HepG2 (cell line): Measurements from ENCODE around the gene DNMT3A. TPM values are rescaled to one million over a fixed set of nuclear protein-coding genes. Genes with fewer than 3 reads are reported as not detected.

Experiments used
- AGO1 ChIP-seq: fragments of 200-400 bp; formaldehyde crosslinking; IDR thresholded peaks from 2 replicates; pipeline ENCODE4 v1.6.1; 2017; ENCODE audit warnings: mild to moderate bottlenecking, low read depth, low read length, moderate library complexity; ENCODE audit not compliant: poor library complexity, severe bottlenecking
- CENPT ChIP-seq: sonication (generic); formaldehyde crosslinking; IDR thresholded peaks from 2 replicates; pipeline ENCODE4 v1.8.0; 2022; ENCODE audit warnings: low read depth, mild to moderate bottlenecking, moderate library complexity, missing genetic modification reagents
- HINFP ChIP-seq: sonication (generic); formaldehyde crosslinking; IDR thresholded peaks from 2 replicates; pipeline ENCODE4 v1.4.0; 2020; ENCODE audit warnings: low read depth, mild to moderate bottlenecking, missing genetic modification reagents
- KDM5B ChIP-seq: sonication (generic); formaldehyde crosslinking; IDR thresholded peaks from 2 replicates; pipeline ENCODE4 v1.4.0; 2020; ENCODE audit warnings: missing genetic modification reagents, mild to moderate bottlenecking, borderline replicate concordance
- KLF16 ChIP-seq, 2 experiments: sonication (generic) in 1 of 2; formaldehyde crosslinking in 1 of 2; IDR thresholded peaks; 2 replicates each; pipeline versions ENCODE4 v1.6.1 to v1.8.0; 2016 to 2023; ENCODE audit warnings: missing genetic modification reagents in 2 of 2, missing compliant biosample characterization in 1 of 2
- MYC ChIP-seq: sonication (generic); formaldehyde crosslinking; IDR thresholded peaks from 2 replicates; pipeline ENCODE4 v1.9.0; 2021; ENCODE audit warnings: missing genetic modification reagents, borderline replicate concordance
- NBN ChIP-seq: fragments of 450-650 bp; conservative IDR thresholded peaks from 2 replicates; pipeline ENCODE4 v1.6.1; 2017
- SAP130 ChIP-seq: IDR thresholded peaks from 2 replicates; pipeline ENCODE4 v1.6.1; 2016; ENCODE audit warnings: low read depth
- SRF ChIP-seq: IDR thresholded peaks from 2 replicates; pipeline ENCODE4 v1.6.1; 2011; ENCODE audit warnings: mild to moderate bottlenecking, low read depth, low read length, moderate library complexity
- YEATS4 ChIP-seq: sonication (generic); formaldehyde crosslinking; IDR thresholded peaks from 2 replicates; pipeline ENCODE4 v1.4.0; 2020; ENCODE audit warnings: missing genetic modification reagents, borderline replicate concordance
- ZNF224 ChIP-seq: sonication (generic); formaldehyde crosslinking; IDR thresholded peaks from 2 replicates; pipeline ENCODE4 v1.5.0; 2020; ENCODE audit warnings: mild to moderate bottlenecking, missing genetic modification reagents
- ZNF274 ChIP-seq: sonication (generic); formaldehyde crosslinking; IDR thresholded peaks from 2 replicates; pipeline ENCODE4 v1.5.1; 2020; ENCODE audit warnings: mild to moderate bottlenecking, missing genetic modification reagents
- ZNF292 ChIP-seq: sonication (generic); formaldehyde crosslinking; IDR thresholded peaks from 2 replicates; pipeline ENCODE4 v1.8.1; 2022; ENCODE audit warnings: mild to moderate bottlenecking, low read depth, missing genetic modification reagents, borderline replicate concordance
- ZNF7 ChIP-seq: IDR thresholded peaks from 2 replicates; pipeline ENCODE4 v1.6.1; 2016; ENCODE audit warnings: missing biosample characterization, missing genetic modification reagents
- ZNF777 ChIP-seq: sonication (generic); formaldehyde crosslinking; IDR thresholded peaks from 2 replicates; pipeline ENCODE4 v1.4.0; 2020; ENCODE audit warnings: missing genetic modification reagents
- polyA plus RNA-seq, 8 experiments: library from polyadenylated mRNA; depleted of rRNA in 3 of 8; stranded (reverse) in 7 of 8; unstranded in 1 of 8; fragments of >200 nt; fragmentation: Illumina TruSeq in 4 of 8; extraction: Trizol in 4 of 8; gene quantifications; 2 replicates each; pipeline versions ENCODE4 v1.2.1 to v1.2.3, GENCODE V29; 2011 to 2016; ENCODE audit warnings: low read depth in 4 of 8, missing spikeins in 1 of 8, mixed read lengths in 1 of 8; ENCODE audit not compliant: insufficient read depth in 1 of 8
- total RNA-seq, 5 experiments: library from RNA; depleted of rRNA; stranded (reverse); fragments of >200 nt; fragmentation: Illumina TruSeq; extraction: Trizol; gene quantifications; 2 replicates each; pipeline ENCODE4 v1.2.3, GENCODE V29; 2016; ENCODE audit warnings: low read depth in 1 of 5
- TF ChIP-seq, protein P1 (sequence below): sonication (generic); formaldehyde crosslinking; IDR thresholded peaks from 2 replicates; pipeline ENCODE4 v1.9.0; 2021; ENCODE audit warnings: missing genetic modification reagents, borderline replicate concordance
- TF ChIP-seq, protein P2 (sequence below): sonication (generic); formaldehyde crosslinking; IDR thresholded peaks from 2 replicates; pipeline ENCODE4 v1.4.0; 2020; ENCODE audit warnings: missing genetic modification reagents
- TF ChIP-seq, protein P3 (sequence below): sonication (generic); formaldehyde crosslinking; IDR thresholded peaks from 2 replicates; pipeline ENCODE4 v1.5.1; 2020; ENCODE audit warnings: missing genetic modification reagents, mild to moderate bottlenecking, borderline replicate concordance
- TF ChIP-seq, protein P4 (sequence below): sonication (generic); formaldehyde crosslinking; IDR thresholded peaks from 2 replicates; pipeline ENCODE4 v1.4.0; 2020; ENCODE audit warnings: mild to moderate bottlenecking, missing genetic modification reagents

DNMT3A gene
- total and polyA plus RNA-seq, 2 of the 13 experiments (the other 11 are each of a cell fraction or from before 2014, with no cell fraction given), result 14.7 to 29.1 TPM

DNA sequence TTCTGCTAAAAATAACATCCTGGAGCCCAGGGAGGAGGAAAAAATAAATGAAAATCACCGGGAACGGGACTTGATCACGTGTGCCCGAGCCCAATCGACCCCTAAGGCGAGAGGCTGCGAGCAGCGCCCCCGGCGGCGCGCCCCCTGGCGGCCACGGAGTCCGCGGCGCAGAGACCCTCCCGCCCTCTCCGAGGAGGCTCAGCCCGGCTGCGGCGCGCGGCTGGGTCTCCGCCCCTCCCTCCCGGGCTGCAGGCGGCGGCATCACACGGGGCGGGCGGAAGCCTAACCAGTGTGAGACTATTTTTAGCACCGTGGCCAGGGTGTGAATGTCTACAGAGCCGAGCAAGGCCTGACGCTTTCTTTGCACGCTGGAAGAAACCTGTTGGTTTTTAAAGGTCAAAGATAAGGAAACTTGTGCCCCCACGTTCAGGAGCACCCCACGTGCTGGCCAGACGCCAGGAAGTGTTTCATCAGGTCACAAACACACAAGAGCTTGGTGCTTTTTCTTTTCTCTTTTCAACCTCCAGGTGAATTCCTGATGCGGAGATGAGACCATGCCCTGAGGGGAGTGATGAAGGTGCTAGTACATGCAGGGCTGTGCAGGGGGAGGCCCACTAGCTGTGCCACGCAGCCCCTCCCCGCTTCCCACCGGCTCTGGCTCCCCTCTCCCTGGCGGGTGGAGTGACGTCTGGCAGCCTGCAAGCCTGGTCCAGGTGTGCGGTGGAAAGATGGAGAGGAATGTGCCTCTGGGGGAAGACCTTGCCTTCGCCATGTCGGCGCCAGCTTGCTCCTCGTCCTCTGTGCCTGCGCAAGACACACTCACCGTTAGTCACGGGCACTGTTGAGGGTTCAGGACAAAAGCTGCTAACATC, 35.3 kb upstream of the DNMT3A start (continued):
- TF ChIP-seq KLF16 (CRISPR knock-in tag; IDR thresholded peaks at IDR 0.05) (peak in 1 of 2 experiments; percentile 52; a peak in 1 of 4 replicates), SRF (no peak), ZNF292 (CRISPR knock-in tag) (0 out of 2 replicates have a peak, but pooled peaks have one; percentile 18), ZNF7 (CRISPR knock-in tag) (no peak), AGO1 (peak; percentile 53), HINFP (CRISPR knock-in tag) (no peak; the same call in 1 of the 2 replicates), YEATS4 (CRISPR knock-in tag) (peak; percentile 63; the same call in 1 of the 2 replicates), ZNF224 (CRISPR knock-in tag) (0 out of 2 replicates have a peak, but pooled peaks have one; percentile 15), ZNF777 (0 out of 2 replicates have a peak, but pooled peaks have one; percentile 28), KDM5B (CRISPR knock-in tag) (peak; percentile 84; the same call in 1 of the 2 replicates), SAP130 (CRISPR knock-in tag) (peak; percentile 73), ZNF274 (peak; percentile 77; the same call in 1 of the 2 replicates), CENPT (CRISPR knock-in tag) (no peak), MYC (0 out of 2 replicates have a peak, but pooled peaks have one; percentile 57), NBN (no peak)
- TF ChIP-seq, protein P1, sequence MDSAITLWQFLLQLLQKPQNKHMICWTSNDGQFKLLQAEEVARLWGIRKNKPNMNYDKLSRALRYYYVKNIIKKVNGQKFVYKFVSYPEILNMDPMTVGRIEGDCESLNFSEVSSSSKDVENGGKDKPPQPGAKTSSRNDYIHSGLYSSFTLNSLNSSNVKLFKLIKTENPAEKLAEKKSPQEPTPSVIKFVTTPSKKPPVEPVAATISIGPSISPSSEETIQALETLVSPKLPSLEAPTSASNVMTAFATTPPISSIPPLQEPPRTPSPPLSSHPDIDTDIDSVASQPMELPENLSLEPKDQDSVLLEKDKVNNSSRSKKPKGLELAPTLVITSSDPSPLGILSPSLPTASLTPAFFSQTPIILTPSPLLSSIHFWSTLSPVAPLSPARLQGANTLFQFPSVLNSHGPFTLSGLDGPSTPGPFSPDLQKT (CRISPR knock-in tag), result no peak
- TF ChIP-seq, protein P2, sequence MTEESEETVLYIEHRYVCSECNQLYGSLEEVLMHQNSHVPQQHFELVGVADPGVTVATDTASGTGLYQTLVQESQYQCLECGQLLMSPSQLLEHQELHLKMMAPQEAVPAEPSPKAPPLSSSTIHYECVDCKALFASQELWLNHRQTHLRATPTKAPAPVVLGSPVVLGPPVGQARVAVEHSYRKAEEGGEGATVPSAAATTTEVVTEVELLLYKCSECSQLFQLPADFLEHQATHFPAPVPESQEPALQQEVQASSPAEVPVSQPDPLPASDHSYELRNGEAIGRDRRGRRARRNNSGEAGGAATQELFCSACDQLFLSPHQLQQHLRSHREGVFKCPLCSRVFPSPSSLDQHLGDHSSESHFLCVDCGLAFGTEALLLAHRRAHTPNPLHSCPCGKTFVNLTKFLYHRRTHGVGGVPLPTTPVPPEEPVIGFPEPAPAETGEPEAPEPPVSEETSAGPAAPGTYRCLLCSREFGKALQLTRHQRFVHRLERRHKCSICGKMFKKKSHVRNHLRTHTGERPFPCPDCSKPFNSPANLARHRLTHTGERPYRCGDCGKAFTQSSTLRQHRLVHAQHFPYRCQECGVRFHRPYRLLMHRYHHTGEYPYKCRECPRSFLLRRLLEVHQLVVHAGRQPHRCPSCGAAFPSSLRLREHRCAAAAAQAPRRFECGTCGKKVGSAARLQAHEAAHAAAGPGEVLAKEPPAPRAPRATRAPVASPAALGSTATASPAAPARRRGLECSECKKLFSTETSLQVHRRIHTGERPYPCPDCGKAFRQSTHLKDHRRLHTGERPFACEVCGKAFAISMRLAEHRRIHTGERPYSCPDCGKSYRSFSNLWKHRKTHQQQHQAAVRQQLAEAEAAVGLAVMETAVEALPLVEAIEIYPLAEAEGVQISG (CRISPR knock-in tag), result peak; percentile 72
- TF ChIP-seq, protein P3, sequence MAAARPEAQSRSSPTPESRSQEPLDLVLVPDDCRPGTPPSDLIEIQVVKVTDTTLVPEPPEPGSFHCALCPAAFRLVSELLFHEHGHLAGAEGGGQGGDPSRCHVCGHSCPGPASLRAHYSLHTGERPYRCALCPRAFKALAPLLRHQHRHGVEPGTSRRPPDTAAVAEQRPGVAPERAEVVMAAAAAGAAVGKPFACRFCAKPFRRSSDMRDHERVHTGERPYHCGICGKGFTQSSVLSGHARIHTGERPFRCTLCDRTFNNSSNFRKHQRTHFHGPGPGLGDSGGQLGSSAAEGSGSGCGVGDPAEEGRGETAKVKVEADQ (CRISPR knock-in tag), result 0 out of 2 replicates have a peak, but pooled peaks have one; percentile 68
- TF ChIP-seq, protein P4, sequence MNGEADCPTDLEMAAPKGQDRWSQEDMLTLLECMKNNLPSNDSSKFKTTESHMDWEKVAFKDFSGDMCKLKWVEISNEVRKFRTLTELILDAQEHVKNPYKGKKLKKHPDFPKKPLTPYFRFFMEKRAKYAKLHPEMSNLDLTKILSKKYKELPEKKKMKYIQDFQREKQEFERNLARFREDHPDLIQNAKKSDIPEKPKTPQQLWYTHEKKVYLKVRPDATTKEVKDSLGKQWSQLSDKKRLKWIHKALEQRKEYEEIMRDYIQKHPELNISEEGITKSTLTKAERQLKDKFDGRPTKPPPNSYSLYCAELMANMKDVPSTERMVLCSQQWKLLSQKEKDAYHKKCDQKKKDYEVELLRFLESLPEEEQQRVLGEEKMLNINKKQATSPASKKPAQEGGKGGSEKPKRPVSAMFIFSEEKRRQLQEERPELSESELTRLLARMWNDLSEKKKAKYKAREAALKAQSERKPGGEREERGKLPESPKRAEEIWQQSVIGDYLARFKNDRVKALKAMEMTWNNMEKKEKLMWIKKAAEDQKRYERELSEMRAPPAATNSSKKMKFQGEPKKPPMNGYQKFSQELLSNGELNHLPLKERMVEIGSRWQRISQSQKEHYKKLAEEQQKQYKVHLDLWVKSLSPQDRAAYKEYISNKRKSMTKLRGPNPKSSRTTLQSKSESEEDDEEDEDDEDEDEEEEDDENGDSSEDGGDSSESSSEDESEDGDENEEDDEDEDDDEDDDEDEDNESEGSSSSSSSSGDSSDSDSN, result peak; percentile 77
